C4-2B (cell line): ENCODE results near the gene ZSWIM1.

Source experiments
- H3K27ac ChIP-seq: fragments of 450-650 bp; 2 replicates; pipeline ENCODE4 v1.5.1; 2017
- ZFX ChIP-seq: fragments of 450-650 bp; IDR thresholded peaks from 2 replicates; pipeline ENCODE4 v1.6.1; 2017
- TF ChIP-seq, protein P1 (sequence below): fragments of 450-650 bp; conservative IDR thresholded peaks from 2 replicates; pipeline ENCODE4 v1.5.1; 2017; ENCODE audit warnings: mild to moderate bottlenecking

ZSWIM1 gene

DNA sequence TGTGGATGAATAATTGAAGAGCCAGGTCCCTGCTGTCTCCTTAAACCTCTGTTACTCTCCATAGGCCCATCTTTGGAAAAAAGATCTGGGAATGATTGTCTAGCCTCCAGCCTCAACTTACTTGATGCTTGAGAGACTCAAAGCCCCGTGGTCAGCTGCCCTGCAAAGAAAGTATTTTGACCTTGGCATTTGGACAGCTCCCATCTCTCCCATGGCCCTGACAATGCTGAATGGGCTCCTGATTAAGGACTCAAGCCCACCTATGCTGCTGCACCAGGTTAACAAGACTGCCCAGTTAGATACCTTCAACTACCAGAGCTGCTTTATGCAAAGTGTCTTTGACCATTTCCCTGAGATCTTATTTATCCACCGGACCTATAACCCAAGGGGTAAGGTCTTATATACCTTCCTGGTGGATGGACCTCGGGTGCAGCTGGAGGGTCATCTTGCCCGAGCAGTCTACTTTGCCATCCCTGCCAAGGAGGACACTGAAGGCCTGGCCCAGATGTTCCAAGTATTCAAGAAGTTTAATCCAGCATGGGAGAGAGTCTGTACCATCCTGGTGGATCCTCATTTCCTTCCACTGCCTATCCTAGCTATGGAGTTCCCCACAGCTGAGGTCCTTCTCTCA lies 1.6 kb downstream of the ZSWIM1 start:
- TF ChIP-seq ZFX: no peak
- TF ChIP-seq, protein P1, sequence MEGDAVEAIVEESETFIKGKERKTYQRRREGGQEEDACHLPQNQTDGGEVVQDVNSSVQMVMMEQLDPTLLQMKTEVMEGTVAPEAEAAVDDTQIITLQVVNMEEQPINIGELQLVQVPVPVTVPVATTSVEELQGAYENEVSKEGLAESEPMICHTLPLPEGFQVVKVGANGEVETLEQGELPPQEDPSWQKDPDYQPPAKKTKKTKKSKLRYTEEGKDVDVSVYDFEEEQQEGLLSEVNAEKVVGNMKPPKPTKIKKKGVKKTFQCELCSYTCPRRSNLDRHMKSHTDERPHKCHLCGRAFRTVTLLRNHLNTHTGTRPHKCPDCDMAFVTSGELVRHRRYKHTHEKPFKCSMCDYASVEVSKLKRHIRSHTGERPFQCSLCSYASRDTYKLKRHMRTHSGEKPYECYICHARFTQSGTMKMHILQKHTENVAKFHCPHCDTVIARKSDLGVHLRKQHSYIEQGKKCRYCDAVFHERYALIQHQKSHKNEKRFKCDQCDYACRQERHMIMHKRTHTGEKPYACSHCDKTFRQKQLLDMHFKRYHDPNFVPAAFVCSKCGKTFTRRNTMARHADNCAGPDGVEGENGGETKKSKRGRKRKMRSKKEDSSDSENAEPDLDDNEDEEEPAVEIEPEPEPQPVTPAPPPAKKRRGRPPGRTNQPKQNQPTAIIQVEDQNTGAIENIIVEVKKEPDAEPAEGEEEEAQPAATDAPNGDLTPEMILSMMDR: no peak

GRCh38 chr20:45883100-45883469 lies 2.1 kb downstream of the ZSWIM1 start:
- H3K27ac ChIP-seq: no peak overlapping the region
- TF ChIP-seq, protein P1: no peak
- TF ChIP-seq ZFX: no peak

More for the DNA sequence above, 1.6 kb downstream of the ZSWIM1 start:
- no peak overlapping the region for H3K27ac ChIP-seq

DNA sequence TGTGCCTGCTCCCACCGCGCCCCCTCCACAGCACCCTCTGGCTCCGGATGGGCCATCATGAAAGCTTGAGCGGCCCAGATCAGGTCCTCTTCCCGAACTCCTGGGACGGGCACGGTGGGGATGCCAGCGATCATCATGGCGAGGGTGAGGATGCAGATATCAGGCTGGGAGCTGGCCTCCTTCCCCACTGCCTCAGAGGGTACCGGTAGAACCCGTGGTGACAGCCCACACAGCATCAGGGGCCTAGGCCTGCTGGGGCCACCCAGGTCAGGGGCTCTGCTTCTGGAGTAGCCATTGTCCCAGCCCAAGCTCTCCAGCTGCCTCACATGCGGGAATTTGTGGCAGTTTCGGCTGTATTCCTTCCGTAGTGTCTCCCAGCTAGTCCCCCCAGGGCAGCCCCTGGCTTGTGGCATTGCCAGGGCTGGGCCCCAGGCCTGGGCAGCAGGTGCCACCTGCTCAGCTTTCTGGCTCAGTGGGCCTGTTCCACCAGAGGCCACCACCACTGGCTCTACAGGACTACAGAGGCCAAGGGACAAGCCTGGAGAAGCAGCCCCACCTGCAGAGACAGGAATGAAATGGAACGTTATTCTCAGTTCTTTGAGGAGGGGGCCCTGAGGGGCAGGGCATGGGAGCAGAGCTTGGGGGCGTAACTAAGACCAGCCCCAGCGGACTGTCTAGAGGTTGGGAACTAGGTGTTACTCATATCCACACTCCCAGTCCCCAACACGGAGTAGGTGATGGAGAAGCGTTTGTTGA lies 5.7 kb downstream of the ZSWIM1 start:
- H3K27ac ChIP-seq: no peak overlapping the region
- TF ChIP-seq, protein P1: no peak
- TF ChIP-seq ZFX: no peak

DNA sequence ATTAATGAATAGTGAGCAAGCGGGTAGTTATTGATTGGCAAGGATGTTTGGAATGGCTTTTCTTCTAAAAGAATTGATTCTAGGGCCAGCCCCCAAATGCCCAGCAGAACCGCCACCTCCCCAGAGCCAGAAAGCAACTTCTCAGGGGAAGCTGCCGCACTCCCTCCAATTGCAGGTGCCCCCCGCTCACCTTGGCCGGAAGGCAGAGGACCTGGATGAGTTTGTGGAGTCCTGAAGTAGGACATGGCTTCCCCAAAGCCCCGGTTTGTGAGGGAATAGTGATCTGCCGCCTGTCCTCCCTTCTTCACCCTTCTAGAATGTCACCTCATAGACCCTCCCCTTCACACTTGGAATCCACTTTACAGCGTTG lies 6.3 kb downstream of the ZSWIM1 start, which contains the start of gene SPATA25:
SPATA25 (minus strand) TSS at position 277 of the 370 bp plus-strand sequence; CDS start at position 245, 32 bp downstream.
- TF ChIP-seq, protein P1: no peak
- TF ChIP-seq ZFX: no peak
- H3K27ac ChIP-seq: no peak within 1 kb of the TSS

DNA sequence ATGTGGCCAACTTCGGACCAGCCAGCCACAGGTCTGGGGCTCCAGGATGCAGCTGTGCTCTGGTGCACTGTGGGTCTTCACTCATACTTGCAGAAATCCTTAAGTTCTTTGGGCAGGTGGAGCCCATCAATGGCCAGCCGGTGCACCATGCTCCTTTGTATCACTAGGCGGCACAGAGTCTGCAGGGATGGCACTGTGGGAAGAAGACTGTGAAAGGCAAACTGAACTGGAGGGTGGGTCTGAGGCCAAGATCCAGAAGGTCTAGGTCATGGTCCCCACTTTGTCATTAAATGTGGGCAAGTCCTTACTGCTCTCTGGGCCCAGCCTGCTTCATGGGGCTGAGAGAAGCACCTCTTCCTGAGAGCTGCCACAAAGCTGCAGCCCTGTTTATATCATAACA lies 7.7 kb downstream of the ZSWIM1 start:
- H3K27ac ChIP-seq: no peak overlapping the region
- no peak for TF ChIP-seq ZFX
- TF ChIP-seq, protein P1: no peak

- TF ChIP-seq, protein P1: no peak
- no peak for TF ChIP-seq ZFX
- peak overlapping the region; percentile 78 for H3K27ac ChIP-seq
Measured at GRCh38 chr20:45890077-45890984, 9.3 kb downstream of the ZSWIM1 start.
